Measurements from ENCODE around the gene RIMBP2. TPM values are rescaled to one million over a fixed set of nuclear protein-coding genes. Genes with fewer than 3 reads are reported as not detected.

The RIMBP2 gene
- total and polyA plus RNA-seq, 2 experiments from 2014 or later, result 0.31 to 0.37 TPM

- TF ChIP-seq EZH2phosphoT487 (IDR thresholded peaks at IDR 0.05; ENCODE audit: unreplicated experiment) (no peak), JUNB (IDR thresholded peaks at IDR 0.05; ENCODE audit: unreplicated experiment) (no peak), NANOG (IDR thresholded peaks at IDR 0.05; ENCODE audit: borderline replicate concordance) (no peak), ZNF114 (CRISPR knock-in tag; IDR thresholded peaks at IDR 0.05) (no peak), ZNF331 (CRISPR knock-in tag; IDR thresholded peaks at IDR 0.05; ENCODE audit: low read depth) (no peak)
These were observed 146.6 kb downstream of the RIMBP2 start (continued) for GRCh38 chr12:130569521-130569920.

- TF ChIP-seq CREB1 (CRISPR knock-in tag; IDR thresholded peaks at IDR 0.05; ENCODE audit: low read depth), result no peak
- no peak for TF ChIP-seq EZH2phosphoT487 (IDR thresholded peaks at IDR 0.05; ENCODE audit: unreplicated experiment)
- TF ChIP-seq JUNB (IDR thresholded peaks at IDR 0.05; ENCODE audit: unreplicated experiment), result no peak
- no peak for TF ChIP-seq POLR2AphosphoS5 (IDR thresholded peaks at IDR 0.05; ENCODE audit: low read depth)
- TF ChIP-seq REST (IDR thresholded peaks at IDR 0.05; ENCODE audit: unreplicated experiment), result no peak
- no peak for TF ChIP-seq ZNF331 (CRISPR knock-in tag; IDR thresholded peaks at IDR 0.05; ENCODE audit: low read depth)
- TF ChIP-seq ZNF114 (CRISPR knock-in tag; IDR thresholded peaks at IDR 0.05), result no peak
- no peak for TF ChIP-seq CTCF (conservative IDR thresholded peaks at IDR 0.05; ENCODE audit: low read depth in 2 of 2)
- no peak for TF ChIP-seq ETS1 (IDR thresholded peaks at IDR 0.05)
- TF ChIP-seq EZH2 (IDR thresholded peaks at IDR 0.05; ENCODE audit: low read depth, unreplicated experiment), result no peak
- no peak for TF ChIP-seq ZNF462 (CRISPR knock-in tag; IDR thresholded peaks at IDR 0.05)
- no peak for TF ChIP-seq STAT1 (IDR thresholded peaks at IDR 0.05; ENCODE audit: unreplicated experiment)
- no peak for TF ChIP-seq NANOG (IDR thresholded peaks at IDR 0.05; ENCODE audit: borderline replicate concordance)
- peaks cover 5% of the 10 kb centered on the region for H3K27me3 Mint-ChIP-seq (ENCODE audit: insufficient read depth, low read depth, poor library complexity)
- H3K36me3 ChIP-seq (ENCODE audit: insufficient read depth), result no peaks in the 10 kb centered on the region; the same call in 1 of the 2 replicates
- no peaks in the 10 kb centered on the region for H3K4me1 Mint-ChIP-seq
- ATAC-seq (no peak), DNase-seq (ENCODE audit: low spot score) (no peak)
- H3K4me3 Mint-ChIP-seq, result no peak overlapping the region
- no peaks in the 10 kb centered on the region for H3K4me1 ChIP-seq (ENCODE audit: insufficient read depth)
- H3K27ac ChIP-seq (ENCODE audit: low read depth), result no peak overlapping the region
- no peaks in the 10 kb centered on the region for H3K79me2 ChIP-seq (replicated peaks; ENCODE audit: insufficient read depth)
- H3K27ac Mint-ChIP-seq, result no peak overlapping the region
- H3K4me2 ChIP-seq, result no peak overlapping the region
- H3K36me3 Mint-ChIP-seq (ENCODE audit: low read depth), result peaks cover 37% of the 10 kb centered on the region
- no peaks in the 10 kb centered on the region for H3F3A ChIP-seq (replicated peaks; ENCODE audit: low read depth)
- no peaks in the 10 kb centered on the region for H3K9me2 ChIP-seq (ENCODE audit: insufficient read depth)
- H3K4me3 ChIP-seq, result no peak overlapping the region
- no peaks in the 10 kb centered on the region for H4K20me1 ChIP-seq (replicated peaks; ENCODE audit: insufficient read depth)
- peaks cover 89% of the 10 kb centered on the region for H3K9me3 Mint-ChIP-seq
- H2AFZ ChIP-seq, result no peak overlapping the region
- no peaks in the 10 kb centered on the region for H3K27me3 ChIP-seq (ENCODE audit: insufficient read depth)
These were observed 147.6 kb downstream of the RIMBP2 start for GRCh38 chr12:130568501-130568900.
